HEK293 (cell line): ENCODE measurements around the gene ISCU.

ENCODE experiments used
- CTCF ChIA-PET: fragments of 350-600 bp; formaldehyde crosslinking; extraction: SDS; loops from one replicate; lab custom pipeline; 2021; ENCODE audit warnings: antibody characterized with exemption; lab: Yijun Ruan, JAX
- POLR2A ChIA-PET: fragments of 300-600 bp; formaldehyde crosslinking; extraction: SDS; loops from one replicate; lab custom pipeline; 2020; ENCODE audit warnings: antibody characterized with exemption, inconsistent platforms; lab: Yijun Ruan, JAX
- H3K27ac ChIP-seq: fragments of 200-500 bp; sonication (Bioruptor generic); 2 replicates; pipeline ENCODE4 v1.5.1; 2014; ENCODE audit warnings: low read depth, low read length, control low read depth, inconsistent platforms; ENCODE audit errors: extremely low read depth
- H3K36me3 ChIP-seq, 2 experiments: fragments of 200-500 bp in 1 of 2; sonication (Bioruptor generic) in 1 of 2; 1 replicate in 1 of 2; 2 replicates in 1 of 2; pipeline ENCODE4 v1.5.1; 2014 to 2017; ENCODE audit warnings: inconsistent platforms in 2 of 2, low read length in 2 of 2; ENCODE audit not compliant: control insufficient read depth in 2 of 2, insufficient read depth in 1 of 2
- H3K4me1 ChIP-seq: fragments of 200-500 bp; sonication (Bioruptor generic); 2 replicates; pipeline ENCODE4 v1.5.1; 2014; ENCODE audit warnings: mild to moderate bottlenecking, low read length, inconsistent platforms; ENCODE audit not compliant: control insufficient read depth, insufficient read depth
- H3K4me3 ChIP-seq: 2 replicates; pipeline ENCODE4 v1.5.1; 2011; ENCODE audit warnings: low read depth, mild to moderate bottlenecking, control low read depth, low read length, moderate library complexity
- H3K9me3 ChIP-seq: fragments of 200-500 bp; sonication (Bioruptor generic); 2 replicates; pipeline ENCODE4 v1.5.1; 2014; ENCODE audit warnings: low read depth, low read length, inconsistent platforms; ENCODE audit not compliant: control insufficient read depth, insufficient read depth
- GLIS1 ChIP-seq: fragments of 450-650 bp; formaldehyde crosslinking; IDR thresholded peaks from 2 replicates; pipeline ENCODE4 v1.5.1; 2016; ENCODE audit warnings: missing biosample characterization, missing genetic modification characterization
- KLF1 ChIP-seq: fragments of 450-650 bp; formaldehyde crosslinking; IDR thresholded peaks from 2 replicates; pipeline ENCODE4 v1.5.1; 2016; ENCODE audit warnings: missing biosample characterization, missing genetic modification characterization
- KLF10 ChIP-seq: fragments of 450-650 bp; IDR thresholded peaks from 2 replicates; pipeline ENCODE4 v1.5.1; 2018; ENCODE audit warnings: missing biosample characterization, mild to moderate bottlenecking, missing genetic modification characterization
- MYNN ChIP-seq: fragments of 450-650 bp; formaldehyde crosslinking; IDR thresholded peaks from 2 replicates; pipeline ENCODE4 v1.5.1; 2016; ENCODE audit warnings: missing biosample characterization, missing genetic modification characterization, borderline replicate concordance
- OSR2 ChIP-seq: fragments of 450-650 bp; formaldehyde crosslinking; IDR thresholded peaks from 2 replicates; pipeline ENCODE4 v1.5.1; 2016; ENCODE audit warnings: missing biosample characterization, missing genetic modification characterization
- RBAK ChIP-seq: fragments of 450-650 bp; formaldehyde crosslinking; IDR thresholded peaks from 2 replicates; pipeline ENCODE4 v1.5.1; 2016; ENCODE audit warnings: missing biosample characterization, missing genetic modification characterization
- SP2 ChIP-seq: fragments of 450-650 bp; formaldehyde crosslinking; IDR thresholded peaks from 2 replicates; pipeline ENCODE4 v1.5.1; 2016; ENCODE audit warnings: missing biosample characterization, missing genetic modification characterization
- YY1 ChIP-seq: fragments of 450-650 bp; formaldehyde crosslinking; IDR thresholded peaks from 2 replicates; pipeline ENCODE4 v1.5.1; 2018; ENCODE audit warnings: missing biosample characterization, missing genetic modification characterization
- ZBTB21 ChIP-seq: fragments of 450-650 bp; formaldehyde crosslinking; IDR thresholded peaks from 2 replicates; pipeline ENCODE4 v1.5.1; 2017; ENCODE audit warnings: missing biosample characterization, missing genetic modification characterization
- ZFP41 ChIP-seq: fragments of 450-650 bp; formaldehyde crosslinking; IDR thresholded peaks from 2 replicates; pipeline ENCODE4 v1.5.1; 2016; ENCODE audit warnings: missing biosample characterization, missing genetic modification characterization, borderline replicate concordance
- ZFP69B ChIP-seq: fragments of 450-650 bp; formaldehyde crosslinking; IDR thresholded peaks from 2 replicates; pipeline ENCODE4 v1.5.1; 2016; ENCODE audit warnings: missing biosample characterization, missing genetic modification characterization
- ZNF133 ChIP-seq: fragments of 450-650 bp; formaldehyde crosslinking; IDR thresholded peaks from 2 replicates; pipeline ENCODE4 v1.5.1; 2016; ENCODE audit warnings: missing biosample characterization, missing genetic modification characterization
- ZNF302 ChIP-seq: fragments of 450-650 bp; formaldehyde crosslinking; IDR thresholded peaks from 2 replicates; pipeline ENCODE4 v1.5.1; 2016; ENCODE audit warnings: missing biosample characterization, missing genetic modification characterization, low read depth
- ZNF335 ChIP-seq: fragments of 450-650 bp; formaldehyde crosslinking; conservative IDR thresholded peaks from 2 replicates; pipeline ENCODE4 v1.5.1; 2016; ENCODE audit warnings: missing biosample characterization, missing genetic modification characterization
- ZNF350 ChIP-seq: fragments of 450-650 bp; formaldehyde crosslinking; IDR thresholded peaks from 2 replicates; pipeline ENCODE4 v1.5.0; 2017; ENCODE audit warnings: missing biosample characterization, mild to moderate bottlenecking, missing genetic modification characterization
- ZNF510 ChIP-seq: fragments of 450-650 bp; formaldehyde crosslinking; IDR thresholded peaks from 2 replicates; pipeline ENCODE4 v1.5.1; 2018; ENCODE audit warnings: mild to moderate bottlenecking, missing genetic modification characterization, missing biosample characterization; ENCODE audit not compliant: insufficient replicate concordance
- ZNF514 ChIP-seq: fragments of 450-650 bp; formaldehyde crosslinking; IDR thresholded peaks from 2 replicates; pipeline ENCODE4 v1.5.1; 2016; ENCODE audit warnings: missing biosample characterization, missing genetic modification characterization
- ZNF530 ChIP-seq: fragments of 450-650 bp; formaldehyde crosslinking; IDR thresholded peaks from 2 replicates; pipeline ENCODE4 v1.5.1; 2016; ENCODE audit warnings: low read depth, missing biosample characterization, missing genetic modification characterization
- ZNF544 ChIP-seq: fragments of 450-650 bp; formaldehyde crosslinking; IDR thresholded peaks from 2 replicates; pipeline ENCODE4 v1.5.0; 2017; ENCODE audit warnings: missing biosample characterization, missing genetic modification characterization
- ZNF548 ChIP-seq: fragments of 450-650 bp; formaldehyde crosslinking; IDR thresholded peaks from 2 replicates; pipeline ENCODE4 v1.5.1; 2016; ENCODE audit warnings: missing biosample characterization, missing genetic modification characterization
- ZNF560 ChIP-seq: fragments of 450-650 bp; formaldehyde crosslinking; IDR thresholded peaks from 2 replicates; pipeline ENCODE4 v1.5.1; 2017; ENCODE audit warnings: missing biosample characterization, missing genetic modification characterization, borderline replicate concordance
- ZNF600 ChIP-seq: fragments of 450-650 bp; formaldehyde crosslinking; IDR thresholded peaks from 2 replicates; pipeline ENCODE4 v1.5.1; 2016; ENCODE audit warnings: missing biosample characterization, missing genetic modification characterization
- ZNF610 ChIP-seq: fragments of 450-650 bp; formaldehyde crosslinking; IDR thresholded peaks from 2 replicates; pipeline ENCODE4 v1.5.1; 2016; ENCODE audit warnings: missing biosample characterization, missing genetic modification characterization, borderline replicate concordance
- ZNF654 ChIP-seq: fragments of 450-650 bp; formaldehyde crosslinking; IDR thresholded peaks from 2 replicates; pipeline ENCODE4 v1.5.1; 2016; ENCODE audit warnings: low read depth, missing biosample characterization, missing genetic modification characterization
- ZNF701 ChIP-seq: fragments of 450-650 bp; formaldehyde crosslinking; IDR thresholded peaks from 2 replicates; pipeline ENCODE4 v1.5.1; 2016; ENCODE audit warnings: missing biosample characterization, missing genetic modification characterization
- ZNF792 ChIP-seq: fragments of 450-650 bp; formaldehyde crosslinking; IDR thresholded peaks from 2 replicates; pipeline ENCODE4 v1.5.1; 2016; ENCODE audit warnings: missing biosample characterization, missing genetic modification characterization
- TF ChIP-seq, protein P1 (sequence below): fragments of 450-650 bp; formaldehyde crosslinking; IDR thresholded peaks from 2 replicates; pipeline ENCODE4 v1.5.1; 2016; ENCODE audit warnings: missing biosample characterization, missing genetic modification characterization
- TF ChIP-seq, protein P2 (sequence below): fragments of 450-650 bp; formaldehyde crosslinking; IDR thresholded peaks from 2 replicates; pipeline ENCODE4 v1.5.1; 2016; ENCODE audit warnings: missing biosample characterization, missing genetic modification characterization

ISCU gene

DNA sequence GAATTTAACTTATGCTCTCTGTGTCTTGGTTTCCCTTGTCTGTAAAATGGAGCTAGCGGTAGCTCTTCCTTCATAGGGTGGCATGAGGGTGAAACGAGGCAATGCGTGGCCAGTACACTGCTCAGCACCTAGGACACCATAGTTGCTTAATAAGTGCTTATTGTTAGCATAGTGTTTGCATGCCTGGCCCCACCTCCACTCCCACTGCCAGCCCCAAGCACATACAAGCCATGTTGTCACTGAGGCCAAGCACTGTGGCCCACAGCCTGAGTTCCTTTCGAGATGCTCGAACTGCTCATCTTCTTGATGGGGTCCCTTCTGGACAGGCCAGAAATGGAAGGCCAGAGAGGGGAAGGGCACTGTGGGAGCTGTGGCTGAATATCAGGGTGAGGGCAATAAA is 46.5 kb upstream of the ISCU start:
- Histone ChIP-seq H3K36me3 (peaks cover 5 to 43% of the 10 kb centered on the region in 2 experiments; a peak in 2 of 3 replicates), H3K27ac (peak overlapping the region; percentile 60; the same call in 1 of the 2 replicates), H3K4me3 (peak overlapping the region; percentile 84), H3K4me1 (no peaks in the 10 kb centered on the region), H3K9me3 (no peaks in the 10 kb centered on the region)
- CTCF ChIA-PET, result interaction anchor here (0.9 to 1.2 kb wide), 3 partner anchors 14 to 577 kb away, joined by 3 read pairs; partner anchors contain the start of gene ALKBH2
- POLR2A ChIA-PET, result interaction anchor here (2.0 kb wide), 1 partner anchor 46 kb away, joined by 6 read pairs; the partner anchor contains the start of gene ISCU
- no peak for TF ChIP-seq ZNF133 (tag by site-specific recombination)
- TF ChIP-seq OSR2 (tag by site-specific recombination), result no peak
- no peak for TF ChIP-seq ZNF544
- no peak for TF ChIP-seq ZNF350 (tag by site-specific recombination)
- TF ChIP-seq, protein P1, sequence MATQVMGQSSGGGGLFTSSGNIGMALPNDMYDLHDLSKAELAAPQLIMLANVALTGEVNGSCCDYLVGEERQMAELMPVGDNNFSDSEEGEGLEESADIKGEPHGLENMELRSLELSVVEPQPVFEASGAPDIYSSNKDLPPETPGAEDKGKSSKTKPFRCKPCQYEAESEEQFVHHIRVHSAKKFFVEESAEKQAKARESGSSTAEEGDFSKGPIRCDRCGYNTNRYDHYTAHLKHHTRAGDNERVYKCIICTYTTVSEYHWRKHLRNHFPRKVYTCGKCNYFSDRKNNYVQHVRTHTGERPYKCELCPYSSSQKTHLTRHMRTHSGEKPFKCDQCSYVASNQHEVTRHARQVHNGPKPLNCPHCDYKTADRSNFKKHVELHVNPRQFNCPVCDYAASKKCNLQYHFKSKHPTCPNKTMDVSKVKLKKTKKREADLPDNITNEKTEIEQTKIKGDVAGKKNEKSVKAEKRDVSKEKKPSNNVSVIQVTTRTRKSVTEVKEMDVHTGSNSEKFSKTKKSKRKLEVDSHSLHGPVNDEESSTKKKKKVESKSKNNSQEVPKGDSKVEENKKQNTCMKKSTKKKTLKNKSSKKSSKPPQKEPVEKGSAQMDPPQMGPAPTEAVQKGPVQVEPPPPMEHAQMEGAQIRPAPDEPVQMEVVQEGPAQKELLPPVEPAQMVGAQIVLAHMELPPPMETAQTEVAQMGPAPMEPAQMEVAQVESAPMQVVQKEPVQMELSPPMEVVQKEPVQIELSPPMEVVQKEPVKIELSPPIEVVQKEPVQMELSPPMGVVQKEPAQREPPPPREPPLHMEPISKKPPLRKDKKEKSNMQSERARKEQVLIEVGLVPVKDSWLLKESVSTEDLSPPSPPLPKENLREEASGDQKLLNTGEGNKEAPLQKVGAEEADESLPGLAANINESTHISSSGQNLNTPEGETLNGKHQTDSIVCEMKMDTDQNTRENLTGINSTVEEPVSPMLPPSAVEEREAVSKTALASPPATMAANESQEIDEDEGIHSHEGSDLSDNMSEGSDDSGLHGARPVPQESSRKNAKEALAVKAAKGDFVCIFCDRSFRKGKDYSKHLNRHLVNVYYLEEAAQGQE, result 0 out of 2 replicates have a peak, but pooled peaks have one; percentile 3
- TF ChIP-seq ZFP69B (tag by site-specific recombination), result peak; percentile 33; the same call in 1 of the 2 replicates
- no peak for TF ChIP-seq ZBTB21
- no peak for TF ChIP-seq ZNF701 (tag by site-specific recombination)
- TF ChIP-seq ZNF792 (tag by site-specific recombination), result peak; percentile 85
- no peak for TF ChIP-seq ZNF610
- TF ChIP-seq RBAK, result no peak
- TF ChIP-seq YY1 (tag by site-specific recombination), result no peak
- TF ChIP-seq, protein P2, sequence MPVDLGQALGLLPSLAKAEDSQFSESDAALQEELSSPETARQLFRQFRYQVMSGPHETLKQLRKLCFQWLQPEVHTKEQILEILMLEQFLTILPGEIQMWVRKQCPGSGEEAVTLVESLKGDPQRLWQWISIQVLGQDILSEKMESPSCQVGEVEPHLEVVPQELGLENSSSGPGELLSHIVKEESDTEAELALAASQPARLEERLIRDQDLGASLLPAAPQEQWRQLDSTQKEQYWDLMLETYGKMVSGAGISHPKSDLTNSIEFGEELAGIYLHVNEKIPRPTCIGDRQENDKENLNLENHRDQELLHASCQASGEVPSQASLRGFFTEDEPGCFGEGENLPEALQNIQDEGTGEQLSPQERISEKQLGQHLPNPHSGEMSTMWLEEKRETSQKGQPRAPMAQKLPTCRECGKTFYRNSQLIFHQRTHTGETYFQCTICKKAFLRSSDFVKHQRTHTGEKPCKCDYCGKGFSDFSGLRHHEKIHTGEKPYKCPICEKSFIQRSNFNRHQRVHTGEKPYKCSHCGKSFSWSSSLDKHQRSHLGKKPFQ (tag by site-specific recombination), result no peak
- TF ChIP-seq ZNF302 (tag by site-specific recombination), result no peak
- TF ChIP-seq ZNF548 (tag by site-specific recombination), result no peak
- no peak for TF ChIP-seq ZNF560 (tag by site-specific recombination)
- TF ChIP-seq ZNF510 (tag by site-specific recombination), result no peak
- no peak for TF ChIP-seq ZNF514 (tag by site-specific recombination)
- peak; percentile 40; the same call in 1 of the 2 replicates for TF ChIP-seq ZNF335 (tag by site-specific recombination)
- no peak for TF ChIP-seq GLIS1
- TF ChIP-seq KLF10 (tag by site-specific recombination), result no peak

DNA sequence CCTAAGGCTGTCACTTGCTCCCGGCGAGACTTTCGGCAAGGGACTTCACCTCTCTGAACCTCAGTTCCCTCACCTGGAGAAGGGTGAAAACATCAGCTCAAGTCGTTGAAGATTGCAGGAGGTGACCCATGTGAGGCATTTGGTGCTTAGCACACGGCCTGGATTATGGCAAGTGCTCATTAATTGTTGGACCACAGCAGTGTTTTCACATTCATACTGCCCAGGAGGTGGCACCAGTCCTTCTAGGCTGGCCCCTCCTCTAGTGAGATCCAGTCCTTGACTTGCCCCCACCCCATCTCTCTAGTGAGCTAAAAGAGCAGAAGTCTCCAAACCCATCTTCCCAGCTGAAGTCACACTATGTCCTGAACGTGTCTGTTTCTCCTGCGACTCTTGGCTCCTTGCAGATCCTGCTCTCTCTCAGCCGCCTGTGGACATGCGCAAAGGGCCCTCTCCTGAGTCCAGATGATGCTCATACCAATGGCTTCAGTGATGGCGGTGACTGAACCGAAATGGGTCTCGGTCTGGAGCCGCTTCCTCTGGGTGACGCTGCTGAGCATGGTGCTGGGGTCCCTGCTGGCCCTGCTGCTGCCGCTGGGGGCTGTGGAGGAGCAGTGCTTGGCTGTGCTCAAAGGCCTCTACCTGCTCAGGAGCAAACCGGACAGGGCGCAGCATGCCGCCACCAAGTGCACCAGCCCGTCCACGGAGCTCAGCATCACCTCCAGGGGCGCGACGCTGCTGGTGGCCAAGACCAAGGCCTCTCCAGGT is 45.7 kb upstream of the ISCU start:
- TF ChIP-seq KLF1 (tag by site-specific recombination) (no peak), GLIS1 (peak; percentile 97), ZNF654 (tag by site-specific recombination) (0 out of 2 replicates have a peak, but pooled peaks have one; percentile 13), ZNF530 (tag by site-specific recombination) (no peak), SP2 (tag by site-specific recombination) (peak; percentile 11; the same call in 1 of the 2 replicates), MYNN (tag by site-specific recombination) (no peak), ZFP41 (tag by site-specific recombination) (no peak), ZNF600 (0 out of 2 replicates have a peak, but pooled peaks have one; percentile 13)
- H3K4me1 ChIP-seq, result no peaks in the 10 kb centered on the region
- H3K36me3 ChIP-seq, result peaks cover 5 to 51% of the 10 kb centered on the region in 2 experiments; a peak in 2 of 3 replicates
- no peak overlapping the region for H3K27ac ChIP-seq
- H3K4me3 ChIP-seq, result no peak overlapping the region
- no peaks in the 10 kb centered on the region for H3K9me3 ChIP-seq
- POLR2A ChIA-PET, result interaction anchor here (2.0 kb wide), 1 partner anchor 46 kb away, joined by 6 read pairs; the partner anchor contains the start of gene ISCU
- CTCF ChIA-PET, result interaction anchor here (0.6 to 1.2 kb wide), 4 partner anchors 13 to 576 kb away, joined by 3 read pairs; partner anchors contain the start of gene ALKBH2
